Cardiac fibroblast (primary cell): Measurements from ENCODE around the gene ERC2.
A peak's percentile ranks its signal among the peaks of the same experiment; 100 is the strongest.

Experiments used
- DNase-seq, 2 donors: peaks; one replicate each; pipeline versions ENCODE4 v3.0.0 to v3.0.0-alpha.2; 2010; ENCODE audit warnings: low read depth in 2 of 2
- H3K4me3 ChIP-seq, 2 donors: replicated peaks in 1 of 2; 1 replicate in 1 of 2; 2 replicates in 1 of 2; pipeline ENCODE4 v1.5.1; 2011; ENCODE audit warnings: low read depth in 2 of 2, low read length in 2 of 2, mild to moderate bottlenecking in 2 of 2, moderate library complexity in 1 of 2
- CTCF ChIP-seq: IDR thresholded peaks from one replicate; pipeline ENCODE4 v1.5.1; 2011; ENCODE audit warnings: low read depth, mild to moderate bottlenecking, low read length, inconsistent platforms

The ERC2 gene

DNA sequence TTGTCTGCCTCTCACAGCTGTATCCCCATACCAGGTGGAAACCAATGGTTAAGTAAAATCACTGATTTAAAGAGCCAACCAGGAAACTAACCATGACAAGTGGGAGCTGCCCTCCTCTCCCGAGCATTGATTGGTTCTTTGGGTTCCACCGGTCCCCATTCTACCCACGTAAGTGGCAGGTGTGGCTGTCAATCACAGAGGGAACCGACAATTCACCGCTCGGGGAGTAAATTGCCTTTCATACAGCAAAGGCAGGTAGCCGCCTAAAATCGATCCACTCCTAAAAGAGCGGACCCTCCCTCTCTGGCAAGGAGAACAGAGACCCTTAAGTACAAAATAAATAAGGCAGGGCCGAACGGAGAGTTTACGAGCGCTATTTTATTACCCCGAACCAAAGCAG, 1.2 kb downstream of the ERC2 start:
- DNase-seq: peak; percentile 52 to 58

GRCh38 chr3:56459719-56460118, 8.5 kb downstream of the ERC2 start:
- no peak for TF ChIP-seq CTCF
- no peak overlapping the region for H3K4me3 ChIP-seq
- no peak for DNase-seq

More for the DNA sequence above, 1.2 kb downstream of the ERC2 start:
- H3K4me3 ChIP-seq: peak overlapping the region in 1 of 2 donors; percentile 13
- TF ChIP-seq CTCF: no peak

DNA sequence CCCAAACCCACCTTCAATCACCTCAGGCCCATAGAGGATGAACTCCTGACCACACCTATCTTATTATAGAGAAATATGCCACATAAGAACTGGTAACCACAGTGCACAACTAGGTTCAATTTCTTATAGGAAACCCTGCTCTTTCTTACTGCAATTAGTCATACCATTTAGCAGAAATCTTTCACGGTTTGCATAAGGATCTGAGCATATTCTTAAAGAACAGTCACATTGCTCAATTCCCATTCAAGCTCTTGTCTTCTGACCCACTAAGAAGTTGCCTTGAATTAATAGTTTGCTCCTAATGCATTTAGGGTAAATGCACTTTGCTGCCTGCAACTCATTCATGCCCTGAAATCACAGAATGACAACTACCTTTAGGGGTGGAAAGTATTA, 9.2 kb downstream of the ERC2 start:
- no peak for TF ChIP-seq CTCF
- H3K4me3 ChIP-seq: no peak overlapping the region
- no peak for DNase-seq

GRCh38 chr3:56458496-56459103, 9.7 kb downstream of the ERC2 start:
- no peak for DNase-seq
- no peak for TF ChIP-seq CTCF
- H3K4me3 ChIP-seq: no peak overlapping the region

DNA sequence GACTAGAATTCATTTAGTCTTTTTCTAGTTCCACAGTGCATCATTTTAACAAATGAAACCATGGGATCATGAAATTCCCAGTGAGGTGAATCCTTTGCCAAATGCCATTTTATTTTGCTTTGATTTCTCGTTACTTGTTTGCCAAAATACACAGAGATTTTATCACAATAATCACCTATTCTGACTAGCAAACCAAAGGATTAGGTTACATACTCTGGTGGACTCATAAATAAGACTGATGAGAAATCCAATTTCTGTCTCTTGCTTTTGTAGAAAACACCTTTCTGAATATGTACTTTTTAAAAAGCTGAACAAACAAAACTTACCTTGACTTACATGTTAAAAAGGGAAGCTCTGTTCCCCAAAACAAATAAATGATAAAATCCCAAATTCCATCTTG, 12.2 kb downstream of the ERC2 start:
- no peak for TF ChIP-seq CTCF
- no peak for DNase-seq
- no peak overlapping the region for H3K4me3 ChIP-seq

- TF ChIP-seq CTCF: no peak
- no peak for DNase-seq
- H3K4me3 ChIP-seq: no peak overlapping the region
Observed at GRCh38 chr3:56453011-56453410, 15.3 kb downstream of the ERC2 start.

- no peak for DNase-seq
- no peak for TF ChIP-seq CTCF
- H3K4me3 ChIP-seq: no peak overlapping the region
Observed at GRCh38 chr3:56452085-56452484, 16.2 kb downstream of the ERC2 start.
